SIG-M5 (cell line): Measurements from ENCODE around the gene MARS1.
"Not testable (repeated sequence)": the region's sequence is repeated elsewhere in the genome, so short reads cannot be mapped to it uniquely, and the experiment has no call there.

Experiments used
- DNase-seq: peaks from one replicate; lab custom pipeline; 2025; lab: John Stamatoyannopoulos, UW

MARS1 gene

DNA sequence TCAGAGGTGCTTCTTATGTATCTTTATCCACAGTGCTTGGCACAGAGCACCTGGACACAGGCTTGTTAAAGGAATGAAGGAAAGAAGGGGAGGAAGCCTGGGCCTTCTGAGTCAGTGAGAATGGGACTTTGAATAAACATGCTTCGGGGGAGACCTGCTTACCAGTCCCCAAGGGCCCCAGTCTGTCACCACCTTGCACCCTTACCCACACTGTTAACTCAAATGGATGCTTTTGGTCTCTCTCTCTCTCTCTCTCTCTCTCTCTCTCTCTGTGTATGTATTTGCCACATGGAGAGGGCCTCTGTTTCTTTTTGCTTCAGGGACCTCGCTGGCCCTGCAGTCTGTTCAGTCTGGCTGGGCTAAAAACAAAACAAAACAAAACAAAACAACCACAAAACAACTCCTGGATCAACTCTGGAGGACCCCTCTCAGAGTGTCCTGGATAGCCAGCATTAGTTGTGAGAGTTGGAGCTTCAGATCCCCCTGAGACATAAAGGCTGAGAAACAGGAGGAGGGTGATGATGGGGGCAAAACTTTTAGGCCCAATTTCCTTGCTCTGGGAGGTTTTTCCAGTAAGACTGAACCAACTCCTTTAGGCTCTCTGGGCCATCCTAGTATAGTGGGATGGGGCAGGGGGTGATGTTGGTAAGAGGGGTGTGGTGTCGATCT lies 63.9 kb downstream of the MARS1 start:
- DNase-seq = no peak

DNA sequence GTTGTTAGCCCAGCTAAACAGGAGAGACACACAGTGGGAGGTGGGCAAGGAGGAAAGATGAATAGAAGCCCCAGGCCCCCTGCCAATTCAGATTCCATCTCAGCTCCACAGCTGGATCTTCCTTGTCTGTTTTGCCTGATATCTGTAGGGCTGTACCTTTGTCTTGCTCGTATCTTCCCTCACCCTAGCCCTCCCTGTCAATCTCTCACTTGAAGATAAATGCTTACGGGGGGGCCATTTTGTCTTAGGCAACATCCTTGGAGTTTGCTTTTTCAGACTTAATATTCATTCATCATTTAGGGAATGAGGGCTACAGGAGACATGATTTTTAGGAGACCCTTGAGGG lies 64.4 kb downstream of the MARS1 start:
- DNase-seq = no peak

DNA sequence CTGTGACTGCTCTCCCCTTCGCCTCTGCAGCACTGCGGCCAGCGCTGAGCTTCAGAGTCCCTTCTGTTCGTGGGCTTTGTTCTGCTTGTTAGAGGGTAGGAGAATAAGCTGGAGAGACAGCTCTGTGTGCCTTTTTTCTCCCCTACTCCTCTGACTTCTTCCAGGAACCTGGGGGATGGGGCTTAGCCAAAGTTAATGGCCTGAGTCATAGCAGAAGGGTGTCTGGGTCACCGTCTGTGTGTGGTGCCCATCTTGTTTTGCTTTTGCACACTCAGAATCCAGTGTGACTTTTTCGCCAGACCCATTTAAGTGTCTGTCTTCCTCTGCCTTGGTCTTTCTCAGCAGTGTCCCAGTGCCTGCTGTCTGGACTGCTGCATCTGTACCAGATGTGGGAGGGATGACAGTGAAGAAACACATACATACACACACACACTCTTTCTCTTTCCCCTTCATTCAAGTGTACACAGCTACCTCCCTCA lies 65.0 kb downstream of the MARS1 start:
- no peak for DNase-seq

DNA sequence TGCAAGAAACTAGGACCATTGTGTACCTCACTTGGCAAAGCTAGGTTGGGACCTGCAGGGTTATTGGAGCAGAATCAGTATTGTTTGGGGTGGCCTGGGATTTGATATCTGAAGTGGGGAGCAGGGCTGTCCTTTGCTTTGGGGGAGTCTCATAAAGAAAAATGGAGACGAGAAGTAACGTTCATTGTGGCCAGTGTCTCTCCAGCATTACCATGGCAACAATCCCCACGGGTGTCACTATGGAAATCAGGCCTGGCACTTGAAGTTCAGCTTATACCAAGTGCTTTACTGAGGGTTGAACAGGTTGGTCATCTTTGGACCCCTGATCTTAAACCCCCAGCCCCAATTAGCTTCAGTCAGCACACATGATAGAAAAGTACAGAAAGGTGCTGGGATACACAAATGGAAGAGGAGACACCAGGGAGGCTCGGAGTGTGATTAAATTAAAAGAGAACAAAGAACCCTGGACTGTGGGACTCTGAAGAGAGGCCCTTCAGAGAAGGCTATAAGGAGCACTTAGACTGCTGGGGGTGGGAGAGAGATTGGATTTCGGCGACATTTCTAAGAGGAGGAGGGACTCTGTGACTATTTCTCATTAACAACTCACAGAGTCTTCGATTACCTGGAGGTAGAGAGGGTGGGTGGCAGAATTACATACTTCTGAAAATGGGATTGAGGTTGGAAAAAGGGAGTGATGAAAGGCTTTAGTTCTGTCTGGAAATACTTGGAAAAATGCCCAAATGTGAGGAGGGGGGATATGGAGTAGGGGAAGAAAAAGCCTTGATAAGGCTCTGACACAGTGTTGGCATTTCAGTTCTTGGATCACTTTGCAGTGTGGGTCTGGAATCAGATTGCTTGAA lies 65.7 kb downstream of the MARS1 start:
- DNase-seq = no peak

DNA sequence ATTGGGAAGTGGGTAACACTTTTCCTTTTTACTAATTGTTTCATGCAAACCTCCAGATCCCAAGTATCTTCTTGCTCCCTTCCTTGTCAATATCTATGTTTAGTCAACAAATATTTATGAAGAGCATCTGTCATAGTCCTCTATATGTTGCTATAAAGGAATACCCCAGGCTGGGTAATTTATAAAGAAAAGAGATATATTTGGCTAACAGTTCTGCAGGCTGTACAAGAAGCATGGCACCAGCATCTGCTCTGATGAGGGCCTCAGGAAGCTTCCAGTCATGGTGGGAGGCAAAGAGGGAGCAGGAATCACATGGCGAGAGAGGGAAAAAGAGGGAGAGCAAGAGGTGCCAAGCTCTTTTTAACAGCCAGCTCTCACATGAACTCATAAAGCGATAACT lies 66.6 kb downstream of the MARS1 start:
- no peak for DNase-seq

DNA sequence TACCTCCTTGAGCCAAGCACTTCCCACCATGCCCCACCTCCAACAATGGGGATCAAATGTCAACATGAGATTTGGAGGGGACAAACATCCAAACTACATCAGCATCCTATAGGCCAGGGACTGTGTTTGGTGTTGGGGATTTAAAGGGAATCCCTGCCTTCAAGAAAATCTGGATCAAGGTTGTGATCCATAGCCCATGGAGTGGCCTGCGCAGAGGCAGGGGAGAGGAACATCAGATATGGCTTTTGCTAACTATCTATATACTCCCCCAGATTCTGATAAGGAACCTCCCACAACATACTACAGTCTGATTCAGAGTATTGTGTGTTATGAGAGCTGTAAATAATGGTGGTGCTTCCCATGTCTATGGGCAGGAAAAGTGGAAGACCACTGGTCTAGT lies 67.0 kb downstream of the MARS1 start:
- DNase-seq = no peak

DNA sequence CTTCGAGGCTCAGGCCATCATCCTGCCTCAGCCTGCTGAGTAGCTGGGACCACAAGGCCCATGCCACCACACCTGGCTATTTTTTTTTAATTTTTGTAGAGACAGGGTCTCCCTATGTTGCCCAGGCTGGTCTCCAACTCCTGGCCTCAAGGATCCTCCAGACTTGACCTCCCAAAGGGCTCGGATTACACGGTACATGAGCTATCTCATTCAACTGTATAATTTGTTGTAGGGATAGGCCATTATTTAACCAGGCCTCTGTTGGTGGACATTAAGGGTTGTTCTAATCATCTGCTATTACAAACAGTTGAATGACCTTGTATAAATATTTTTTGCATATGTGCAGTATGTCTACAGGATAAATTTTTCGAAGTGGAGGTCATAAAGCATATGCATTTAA lies 71.0 kb downstream of the MARS1 start:
- no peak for DNase-seq

DNA sequence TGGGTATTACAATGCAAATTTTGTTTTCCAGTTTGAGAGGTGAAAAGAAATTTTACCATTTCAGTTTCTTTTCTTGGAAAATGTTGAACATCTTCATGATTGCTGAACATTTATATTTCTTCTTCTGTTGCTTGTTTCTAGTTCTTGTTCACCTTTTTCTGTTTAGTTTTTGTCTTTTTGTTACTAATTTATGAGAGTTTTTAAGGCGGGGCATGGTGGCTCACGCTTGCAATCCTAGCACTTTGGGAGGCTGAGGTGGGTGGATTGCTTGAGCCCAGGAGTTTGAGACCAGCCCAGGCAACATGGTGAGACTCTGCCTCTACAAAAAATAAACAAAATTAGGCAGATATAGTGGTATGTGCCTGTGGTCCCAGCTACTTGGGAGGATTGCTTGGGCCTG lies 72.6 kb downstream of the MARS1 start:
- DNase-seq = no peak

DNA sequence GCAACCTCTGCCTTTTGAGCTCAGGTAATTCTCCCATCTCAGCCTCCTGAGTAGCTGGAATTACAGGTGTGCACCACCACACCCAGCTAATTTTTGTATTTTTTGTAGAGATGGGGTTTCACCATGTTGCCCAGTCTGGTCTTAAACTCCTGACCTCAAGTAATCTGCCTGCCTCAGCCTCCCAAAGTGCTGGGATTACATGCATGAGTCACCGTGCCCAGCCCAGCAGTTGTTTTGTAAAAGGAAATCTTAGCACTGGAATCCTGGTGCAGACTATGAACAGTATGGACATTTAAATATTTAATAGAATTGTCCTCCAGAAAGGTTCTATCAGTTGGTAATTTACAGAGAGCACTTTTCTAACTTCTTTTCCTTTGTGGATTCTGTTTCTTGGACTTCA lies 73.2 kb downstream of the MARS1 start:
- DNase-seq = not testable (repeated sequence)

DNA sequence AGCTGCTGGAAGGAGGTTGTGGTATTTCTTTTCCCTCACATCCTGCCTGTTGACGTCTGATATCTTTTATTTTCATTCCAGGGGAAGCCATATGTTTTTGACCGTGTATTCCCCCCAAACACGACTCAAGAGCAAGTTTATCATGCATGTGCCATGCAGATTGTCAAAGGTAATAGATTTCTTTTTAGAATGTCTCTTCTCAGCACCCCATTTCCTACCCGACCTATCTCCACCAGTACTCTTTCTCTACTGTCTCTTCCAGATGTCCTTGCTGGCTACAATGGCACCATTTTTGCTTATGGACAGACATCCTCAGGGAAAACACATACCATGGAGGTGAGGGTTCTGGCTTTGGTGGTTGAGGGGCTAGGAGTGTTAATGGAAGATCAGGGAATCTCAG lies 75.5 kb downstream of the MARS1 start:
- no peak for DNase-seq

DNA sequence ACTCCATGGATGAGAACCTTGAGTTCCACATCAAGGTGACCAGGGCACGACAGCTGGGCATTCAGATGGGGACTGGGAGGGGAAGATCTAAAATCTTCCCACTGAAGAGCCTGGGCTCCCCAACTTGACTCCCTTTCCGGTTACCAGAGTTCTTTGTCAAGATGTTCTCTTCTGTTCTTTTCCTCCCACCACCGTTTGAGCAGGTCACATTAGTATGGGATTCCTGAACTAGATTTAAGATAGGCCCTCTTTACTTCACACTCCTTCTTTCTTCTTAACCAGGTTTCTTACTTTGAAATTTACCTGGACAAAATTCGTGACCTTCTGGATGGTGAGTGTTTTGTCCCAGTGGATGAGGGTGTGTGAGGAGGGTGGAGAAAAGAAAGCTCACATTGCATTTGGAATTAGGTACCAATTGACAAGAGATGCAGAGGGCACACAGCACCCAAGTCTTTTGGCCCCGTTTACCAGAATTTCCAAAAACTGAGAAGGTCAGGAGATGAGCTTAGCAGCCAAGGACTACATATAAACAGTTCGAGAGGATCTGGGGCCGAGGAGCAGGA lies 76.4 kb downstream of the MARS1 start:
- no peak for DNase-seq
